Endothelial cell of umbilical vein (primary cell): ENCODE results near the gene CRYGN. TPM values are rescaled to one million over a fixed set of nuclear protein-coding genes. Genes with fewer than 3 reads are reported as not detected.

Source experiments
- BruUV-seq: library from RNA; stranded (reverse); fragments of 400-500 nt; replicated peaks from 2 replicates; lab custom pipeline; 2021; lab: Mats Ljungman, UMichigan
- CTCF ChIA-PET: fragments of 300-600, 350-600 bp; sonication (Branson Sonifier 250); formaldehyde crosslinking; loops from one replicate; lab custom pipeline; 2021; ENCODE audit warnings: antibody characterized with exemption, inconsistent platforms; lab: Charles Lee
- POLR2A ChIA-PET: fragments of 300-600, 350-600 bp; sonication (Branson Sonifier 250); formaldehyde crosslinking; loops from one replicate; lab custom pipeline; 2021; ENCODE audit warnings: antibody characterized with exemption, inconsistent platforms; lab: Charles Lee
- DNase-seq: peaks from one replicate; pipeline ENCODE4 v3.0.0-alpha.2; 2011; ENCODE audit warnings: low read depth, low spot score
- FAIRE-seq: peaks from 2 replicates; lab custom pipeline; 2011; peaks lifted over from hg19 to GRCh38; lab: Jason Lieb, UNC
- H2AFZ ChIP-seq: 2 replicates; pipeline ENCODE4 v1.6.0; 2012; ENCODE audit warnings: low read depth, low read length, control low read depth, inconsistent platforms
- H3K27ac ChIP-seq: 2 replicates; pipeline ENCODE4 v1.5.1; 2011; ENCODE audit warnings: low read depth, mild to moderate bottlenecking, control low read depth, low read length, moderate library complexity; ENCODE audit not compliant: insufficient read depth
- H3K27me3 ChIP-seq, 2 experiments: 2 replicates each; pipeline versions ENCODE4 v1.6.0 to v1.6.1; 2011; ENCODE audit warnings: low read length in 2 of 2, mixed read lengths in 1 of 2; ENCODE audit not compliant: control insufficient read depth in 2 of 2, insufficient read depth in 2 of 2
- H3K36me3 ChIP-seq, 2 experiments: 2 replicates in 1 of 2; 3 replicates in 1 of 2; pipeline ENCODE4 v1.5.1; 2011; ENCODE audit warnings: low read length in 2 of 2, mild to moderate bottlenecking in 1 of 2, moderate library complexity in 1 of 2; ENCODE audit not compliant: control insufficient read depth in 2 of 2, insufficient read depth in 2 of 2; ENCODE audit errors: extremely low read depth in 1 of 2
- H3K4me1 ChIP-seq: 3 replicates; pipeline ENCODE4 v1.5.1; 2011; ENCODE audit warnings: mild to moderate bottlenecking, low read length; ENCODE audit not compliant: control insufficient read depth, insufficient read depth; ENCODE audit errors: extremely low read depth
- H3K4me2 ChIP-seq: 2 replicates; pipeline ENCODE4 v1.6.1; 2011; ENCODE audit warnings: low read length, control low read depth, mixed read lengths; ENCODE audit not compliant: insufficient read depth
- H3K4me3 ChIP-seq, 3 experiments: fragments of 200-600 bp in 1 of 3; sonication (generic), shearing (Covaris generic) in 1 of 3; replicated peaks in 1 of 3; 2 replicates each; pipeline ENCODE4 v1.5.1; 2011 to 2016; ENCODE audit warnings: control low read depth in 3 of 3, low read length in 3 of 3, mild to moderate bottlenecking in 2 of 3, inconsistent platforms in 1 of 3, low read depth in 1 of 3, moderate library complexity in 1 of 3; ENCODE audit not compliant: insufficient read depth in 1 of 3
- H3K79me2 ChIP-seq: 2 replicates; pipeline ENCODE4 v1.6.0; 2012; ENCODE audit warnings: low read length, inconsistent platforms; ENCODE audit not compliant: control insufficient read depth, insufficient read depth
- H3K9ac ChIP-seq: replicated peaks from 2 replicates; pipeline ENCODE3; 2011; ENCODE audit warnings: low read length, control low read depth; ENCODE audit not compliant: insufficient read depth; ENCODE audit errors: extremely low read depth
- H3K9me1 ChIP-seq: replicated peaks from 3 replicates; pipeline ENCODE4 v1.6.0; 2011; ENCODE audit warnings: mild to moderate bottlenecking, low read length; ENCODE audit not compliant: control insufficient read depth, insufficient read depth; ENCODE audit errors: extremely low read depth
- H3K9me3 ChIP-seq: replicated peaks from 2 replicates; pipeline ENCODE4 v1.5.1; 2012; ENCODE audit warnings: low read length, inconsistent platforms; ENCODE audit not compliant: control insufficient read depth, insufficient read depth
- H4K20me1 ChIP-seq: replicated peaks from 2 replicates; pipeline ENCODE3; 2011; ENCODE audit warnings: mild to moderate bottlenecking, low read length; ENCODE audit not compliant: control insufficient read depth, insufficient read depth; ENCODE audit errors: extremely low read depth
- EZH2 ChIP-seq: IDR thresholded peaks from 2 replicates; pipeline ENCODE4 v1.6.1; 2012; ENCODE audit warnings: borderline replicate concordance, low read depth, mild to moderate bottlenecking, moderate library complexity, low read length, inconsistent platforms; ENCODE audit not compliant: severe bottlenecking
- FOS ChIP-seq: IDR thresholded peaks from 2 replicates; pipeline ENCODE4 v1.6.1; 2011; ENCODE audit warnings: mild to moderate bottlenecking, low read length, moderate library complexity, borderline replicate concordance; ENCODE audit not compliant: insufficient read depth
- GATA2 ChIP-seq: IDR thresholded peaks from 2 replicates; pipeline ENCODE4 v1.7.0; 2011; ENCODE audit warnings: low read depth, mild to moderate bottlenecking, moderate library complexity, mixed read lengths, low read length; ENCODE audit not compliant: insufficient read length, insufficient read depth
- JUN ChIP-seq: IDR thresholded peaks from 2 replicates; pipeline ENCODE4 v1.6.1; 2011; ENCODE audit warnings: borderline replicate concordance, low read depth; ENCODE audit not compliant: insufficient read length, insufficient read depth
- MYC ChIP-seq: IDR thresholded peaks from one replicate; pipeline ENCODE4 v1.6.1; 2011; ENCODE audit warnings: mild to moderate bottlenecking, low read depth, low read length
- POLR2A ChIP-seq: IDR thresholded peaks from 2 replicates; pipeline ENCODE4 v1.6.1; 2012; ENCODE audit warnings: low read depth, mild to moderate bottlenecking, control low read depth, low read length
- POLR2AphosphoS5 ChIP-seq: IDR thresholded peaks from 2 replicates; pipeline ENCODE4 v1.6.1; 2012; ENCODE audit warnings: low read depth, mild to moderate bottlenecking, control low read depth, low read length, moderate library complexity; ENCODE audit not compliant: insufficient read depth
- dilution Hi-C: fragments of 300-500 bp; cut with MboI; formaldehyde crosslinking; loops from one replicate; pipeline ENCODE4 v1.15.0; 2019; ENCODE audit warnings: low sequenced_read_pairs; ENCODE audit not compliant: extremely low pct_ligation_motif_present
- intact Hi-C: fragments of 100-400 bp; cut with micrococcal nuclease; formaldehyde crosslinking; loops from one replicate; pipeline ENCODE4 v1.10.0; 2022
- polyA plus RNA-seq, 4 experiments: library from polyadenylated mRNA; depleted of rRNA in 3 of 4; stranded (reverse) in 3 of 4; unstranded in 1 of 4; fragments of >200 nt; gene quantifications; 2 replicates each; pipeline versions ENCODE4 v1.2.1 to v1.2.3, GENCODE V29; 2011 to 2012; ENCODE audit warnings: missing spikeins in 1 of 4
- total RNA-seq: library from RNA; stranded (reverse); gene quantifications from 2 replicates; pipeline ENCODE4 v1.2.3, GENCODE V29; 2021
- TF ChIP-seq, protein P1 (sequence below), 2 donors: IDR thresholded peaks; 1 replicate in 1 of 2; 2 replicates in 1 of 2; pipeline ENCODE4 v1.5.1; 2011; ENCODE audit warnings: low read length in 2 of 2, mild to moderate bottlenecking in 2 of 2, moderate library complexity in 2 of 2, control low read depth in 1 of 2, inconsistent platforms in 1 of 2, low read depth in 1 of 2; ENCODE audit not compliant: insufficient read depth in 1 of 2; ENCODE audit errors: extremely low read depth in 1 of 2
- TF ChIP-seq, protein P2 (sequence below): IDR thresholded peaks from 2 replicates; pipeline ENCODE4 v1.6.1; 2011; ENCODE audit not compliant: insufficient read depth, insufficient read length

CRYGN gene
- total and polyA plus RNA-seq, 2 donors (not counting 3 experiments of a cell fraction or from before 2014, with no cell fraction given): not detected

GRCh38 chr7:151389096-151389767, 50.7 kb downstream of the CRYGN start:
- H3K9me3 ChIP-seq: no peaks in the 10 kb centered on the region
- peaks cover 0 to 2% of the 10 kb centered on the region in 2 experiments for H3K27me3 ChIP-seq
- no peaks in the 10 kb centered on the region for H3K4me1 ChIP-seq
- intact Hi-C loops (no loop called here), dilution Hi-C loops (no loop called here)
- no peaks in the 10 kb centered on the region for H3K9me1 ChIP-seq
- DNase-seq (no peak), FAIRE-seq (no peak)
- H2AFZ ChIP-seq: no peak overlapping the region
- no peak overlapping the region for H3K9ac ChIP-seq
- no peak overlapping the region for H3K4me2 ChIP-seq
- ChIA-PET CTCF (interaction anchor here (1.0 kb wide), 1 partner anchor 59 kb away, joined by 4 read pairs; no protein-coding TSS in a partner anchor), POLR2A (no interaction called here)
- no TSS peak for BruUV-seq
- no peak overlapping the region for H3K27ac ChIP-seq
- TF ChIP-seq FOS (no peak), GATA2 (no peak), MYC (no peak), JUN (no peak), EZH2 (no peak), POLR2AphosphoS5 (no peak), POLR2A (no peak)
- TF ChIP-seq, protein P1, sequence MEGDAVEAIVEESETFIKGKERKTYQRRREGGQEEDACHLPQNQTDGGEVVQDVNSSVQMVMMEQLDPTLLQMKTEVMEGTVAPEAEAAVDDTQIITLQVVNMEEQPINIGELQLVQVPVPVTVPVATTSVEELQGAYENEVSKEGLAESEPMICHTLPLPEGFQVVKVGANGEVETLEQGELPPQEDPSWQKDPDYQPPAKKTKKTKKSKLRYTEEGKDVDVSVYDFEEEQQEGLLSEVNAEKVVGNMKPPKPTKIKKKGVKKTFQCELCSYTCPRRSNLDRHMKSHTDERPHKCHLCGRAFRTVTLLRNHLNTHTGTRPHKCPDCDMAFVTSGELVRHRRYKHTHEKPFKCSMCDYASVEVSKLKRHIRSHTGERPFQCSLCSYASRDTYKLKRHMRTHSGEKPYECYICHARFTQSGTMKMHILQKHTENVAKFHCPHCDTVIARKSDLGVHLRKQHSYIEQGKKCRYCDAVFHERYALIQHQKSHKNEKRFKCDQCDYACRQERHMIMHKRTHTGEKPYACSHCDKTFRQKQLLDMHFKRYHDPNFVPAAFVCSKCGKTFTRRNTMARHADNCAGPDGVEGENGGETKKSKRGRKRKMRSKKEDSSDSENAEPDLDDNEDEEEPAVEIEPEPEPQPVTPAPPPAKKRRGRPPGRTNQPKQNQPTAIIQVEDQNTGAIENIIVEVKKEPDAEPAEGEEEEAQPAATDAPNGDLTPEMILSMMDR (IDR thresholded peaks at IDR 0.05; ENCODE audit: extremely low read depth in 1 of 2, insufficient read depth in 1 of 2, low read depth in 1 of 2, low read length in 2 of 2): no peak
- TF ChIP-seq, protein P2, sequence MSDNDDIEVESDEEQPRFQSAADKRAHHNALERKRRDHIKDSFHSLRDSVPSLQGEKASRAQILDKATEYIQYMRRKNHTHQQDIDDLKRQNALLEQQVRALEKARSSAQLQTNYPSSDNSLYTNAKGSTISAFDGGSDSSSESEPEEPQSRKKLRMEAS: no peak
- H3K36me3 ChIP-seq: no peaks in the 10 kb centered on the region
- no peak overlapping the region for H3K4me3 ChIP-seq
- no peaks in the 10 kb centered on the region for H3K79me2 ChIP-seq
- no peaks in the 10 kb centered on the region for H4K20me1 ChIP-seq
